Measurements from ENCODE around the gene OXNAD1. TPM values are rescaled to one million over a fixed set of nuclear protein-coding genes. Genes with fewer than 3 reads are reported as not detected.

The OXNAD1 gene
- total RNA-seq, 1 donor from 2014 or later = 76.6 TPM

DNA sequence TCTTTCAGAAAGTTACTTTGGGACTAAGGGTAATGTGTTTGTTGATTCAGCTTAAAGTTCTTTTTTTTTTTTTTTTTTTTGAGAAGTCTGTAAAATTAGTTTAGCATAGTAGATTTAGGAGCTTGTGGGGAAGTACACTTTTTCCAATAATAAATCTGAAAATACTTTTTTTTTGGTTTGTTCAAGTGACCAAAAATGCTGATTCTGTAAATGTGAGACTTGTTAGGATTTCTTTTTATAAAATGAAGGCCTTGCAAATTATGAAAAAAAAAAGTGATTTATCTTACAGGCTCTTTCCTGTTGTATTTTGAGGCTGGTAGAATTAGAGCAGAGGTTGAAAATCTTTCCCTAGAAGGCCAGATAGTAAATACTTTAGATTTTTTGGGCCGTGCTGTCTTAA lies 7.6 kb downstream of the OXNAD1 start:
- intact Hi-C loops (cut with micrococcal nuclease) = no loop called here

DNA sequence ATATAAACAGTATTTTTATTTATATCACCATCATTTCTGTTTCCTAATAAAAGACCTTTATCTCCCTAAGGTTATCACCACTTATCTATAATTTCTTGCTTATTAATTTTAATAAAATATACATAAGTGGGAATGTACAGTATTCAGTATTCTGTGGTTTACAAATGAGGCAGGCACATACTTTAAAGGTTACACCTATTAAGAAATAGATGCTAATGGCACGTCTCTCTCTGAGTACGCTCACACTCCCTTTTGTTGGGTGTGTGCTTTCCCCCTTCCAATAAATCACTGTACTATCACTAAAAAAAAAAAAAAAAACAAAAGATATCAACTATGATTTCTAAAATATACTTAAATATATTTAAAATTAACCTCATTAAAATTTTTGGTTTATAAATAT lies 8.9 kb downstream of the OXNAD1 start:
- intact Hi-C loops (cut with micrococcal nuclease) = no loop called here

DNA sequence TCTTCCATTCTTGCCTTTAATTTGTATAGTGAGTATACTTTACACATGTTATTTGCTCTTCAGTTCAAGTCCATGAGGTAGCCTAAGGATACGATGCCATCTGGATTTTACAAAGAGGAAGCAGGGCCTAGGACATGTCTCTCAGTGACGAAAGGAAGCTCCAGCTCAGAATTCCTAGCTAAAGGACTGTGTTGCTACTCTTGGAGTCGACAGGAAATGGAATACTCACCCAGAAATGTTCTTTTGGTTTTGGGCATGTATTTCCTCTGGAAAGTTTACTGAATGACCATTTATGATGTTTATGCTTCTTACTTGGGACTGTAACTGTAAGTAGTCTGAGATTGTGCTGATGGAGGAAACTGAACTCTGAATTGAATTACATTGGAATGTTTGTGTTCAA lies 12.5 kb downstream of the OXNAD1 start:
- intact Hi-C loops (cut with micrococcal nuclease) = no loop called here

DNA sequence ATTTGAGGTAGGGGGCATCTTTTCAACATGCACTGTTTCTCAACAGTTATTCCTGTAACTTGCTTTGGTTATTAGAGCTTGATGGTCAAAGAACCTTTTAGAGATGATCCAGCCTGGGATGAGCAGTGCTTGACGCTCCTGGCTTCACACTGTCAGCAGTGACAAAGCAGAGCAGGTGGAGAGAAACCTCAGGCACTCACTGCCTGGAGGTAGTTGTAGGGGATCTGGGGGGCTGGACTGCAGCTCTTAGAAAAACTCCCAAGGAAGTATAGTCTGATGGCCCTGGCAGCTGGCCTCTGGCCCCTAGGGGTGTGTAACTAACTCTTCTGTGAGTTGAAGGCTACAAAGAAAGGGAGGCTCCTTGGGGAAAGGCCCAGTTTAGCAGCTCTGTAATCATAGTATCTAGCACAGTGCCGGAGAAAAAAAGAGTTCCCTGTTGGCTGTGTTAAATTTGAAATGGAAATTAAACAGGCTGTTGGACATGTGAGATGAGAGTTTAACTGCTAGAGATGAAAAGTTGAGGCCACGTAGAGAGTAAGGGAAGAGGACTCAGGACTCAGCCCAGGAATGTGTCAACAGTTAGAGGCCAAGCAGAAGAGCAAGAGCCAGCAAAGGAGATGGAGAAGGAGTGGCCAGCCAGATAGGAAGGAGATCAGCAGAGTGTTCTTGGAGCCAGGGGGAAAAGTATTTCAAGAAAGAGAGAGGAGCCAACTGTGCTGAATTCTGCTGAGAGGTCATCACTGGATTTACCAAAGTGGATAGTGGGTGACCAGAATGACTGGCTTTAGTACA lies 14.2 kb downstream of the OXNAD1 start:
- intact Hi-C loops (cut with micrococcal nuclease) = no loop called here

DNA sequence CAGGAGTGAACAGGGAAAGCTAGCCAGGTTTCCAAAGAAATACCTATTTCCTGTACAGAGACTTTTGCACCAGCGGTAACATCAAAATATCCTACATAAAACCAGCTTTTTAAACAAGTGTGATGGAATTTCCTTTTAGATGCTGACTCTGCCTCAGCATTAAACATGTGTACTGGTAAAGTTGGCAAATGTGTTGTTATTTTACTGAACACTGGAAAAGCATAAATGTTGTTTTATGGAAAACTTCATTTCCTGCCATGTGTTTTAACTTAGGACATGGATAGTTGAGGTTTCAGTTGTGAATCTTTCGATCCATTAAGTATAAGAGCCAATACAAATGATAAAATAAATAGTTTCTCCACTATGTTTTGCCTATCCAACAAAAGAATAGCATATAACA lies 15.7 kb downstream of the OXNAD1 start:
- intact Hi-C loops (cut with micrococcal nuclease) = no loop called here

DNA sequence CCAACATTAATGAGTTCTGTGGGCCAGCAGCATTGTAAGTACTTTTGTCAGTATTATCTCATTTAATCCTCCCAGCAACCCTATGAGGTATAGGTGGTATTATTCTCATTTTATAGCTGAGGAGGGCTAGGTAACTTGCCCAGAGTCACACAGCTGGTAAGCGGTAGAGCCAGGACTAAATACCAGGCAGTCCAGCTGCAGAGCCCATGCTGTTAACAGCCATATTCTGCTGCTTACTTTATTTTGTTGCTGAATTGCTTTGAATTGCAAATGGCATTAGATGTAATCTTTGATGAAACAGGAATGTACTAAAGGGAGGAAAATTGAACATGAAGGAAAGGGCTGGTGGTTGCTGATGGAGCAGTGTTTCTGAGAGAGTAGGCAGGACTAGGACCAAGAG lies 19.6 kb downstream of the OXNAD1 start:
- intact Hi-C loops (cut with micrococcal nuclease) = loop anchor here (5.0 kb wide), 2 partner anchors 868 to 948 kb away; no protein-coding TSS in a partner anchor

DNA sequence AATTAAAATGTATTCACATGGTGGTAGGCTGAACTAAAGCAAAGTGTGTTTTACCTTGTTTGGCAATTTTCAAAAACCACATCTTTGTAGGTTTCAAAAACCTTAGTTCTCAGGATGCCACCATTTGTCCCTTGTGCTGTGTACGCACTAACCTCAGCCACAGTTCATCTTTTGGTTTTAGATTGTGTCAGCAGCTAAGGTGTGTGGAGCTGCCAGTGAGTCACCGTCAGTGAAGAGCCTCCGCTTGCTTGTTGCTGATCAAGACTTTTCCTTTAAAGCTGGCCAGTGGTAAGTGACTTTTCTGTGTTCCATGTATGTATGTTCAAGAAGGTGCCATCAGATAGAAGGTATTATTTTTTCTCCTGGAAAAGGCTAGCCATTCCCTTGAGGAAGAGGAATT lies 21.1 kb downstream of the OXNAD1 start:
- intact Hi-C loops (cut with micrococcal nuclease) = loop anchor here (1.0 to 5.0 kb wide), 9 partner anchors 14 to 946 kb away; partner anchors contain the start of gene OXNAD1

DNA sequence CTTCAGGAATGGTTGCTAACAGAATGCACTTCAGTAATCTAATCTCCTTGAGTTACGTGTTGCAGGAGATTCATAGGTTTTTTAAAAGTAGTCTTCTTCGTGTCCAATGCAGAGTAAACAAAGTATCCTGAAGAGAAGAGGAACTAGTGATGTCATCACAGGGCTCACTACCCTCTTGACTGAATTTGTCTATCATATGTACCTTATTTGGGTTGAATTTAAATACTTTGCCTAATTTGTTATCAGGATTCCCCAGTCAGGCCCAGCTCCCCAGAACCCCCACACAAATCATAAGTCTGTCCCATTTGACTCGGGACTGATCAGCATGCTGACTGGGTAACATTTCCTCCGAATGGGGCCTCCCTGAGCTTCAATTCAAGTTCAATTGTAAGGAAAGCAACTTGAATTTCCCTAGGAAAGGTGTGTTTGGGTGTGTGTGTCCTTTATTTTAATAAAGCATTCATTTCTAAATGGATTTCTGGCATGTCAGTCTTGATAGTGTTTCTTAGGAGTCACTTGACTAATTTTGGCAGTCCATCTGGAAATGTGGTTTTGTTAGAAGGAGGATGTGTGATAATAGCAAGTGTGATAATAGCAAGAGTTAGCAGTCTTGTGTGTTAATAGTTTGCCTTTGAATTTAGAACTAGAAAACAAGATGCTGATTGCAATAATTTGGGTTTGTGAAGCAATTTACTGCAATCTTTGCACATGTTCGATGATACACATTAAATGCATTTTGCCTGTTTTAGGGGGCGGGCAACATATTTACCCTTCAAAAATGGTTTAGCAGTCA lies 21.9 kb downstream of the OXNAD1 start:
- intact Hi-C loops (cut with micrococcal nuclease) = loop anchor here (1.0 to 5.0 kb wide), 9 partner anchors 13 to 945 kb away; partner anchors contain the start of gene OXNAD1

DNA sequence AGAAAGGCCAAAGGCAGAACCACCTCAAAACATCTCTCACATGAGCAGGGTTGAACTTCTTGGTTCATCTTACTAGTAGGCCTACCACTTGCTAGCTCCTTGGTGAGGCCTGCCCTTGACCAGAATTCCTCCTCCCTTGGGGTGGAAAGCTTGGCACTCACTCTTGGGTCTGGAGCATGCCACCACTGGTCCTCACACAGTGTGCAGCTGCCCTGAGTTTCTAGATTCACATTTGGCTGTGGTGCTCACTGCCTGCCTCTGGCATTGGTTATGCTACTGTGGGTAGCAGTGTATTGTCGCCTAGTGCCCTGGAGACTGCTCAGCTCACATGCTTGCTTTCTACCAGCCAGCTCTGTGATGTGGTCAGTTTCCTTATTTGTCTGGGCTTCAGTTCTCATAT lies 23.7 kb downstream of the OXNAD1 start:
- intact Hi-C loops (cut with micrococcal nuclease) = loop anchor here (5.0 kb wide), 2 partner anchors 864 to 944 kb away; no protein-coding TSS in a partner anchor

DNA sequence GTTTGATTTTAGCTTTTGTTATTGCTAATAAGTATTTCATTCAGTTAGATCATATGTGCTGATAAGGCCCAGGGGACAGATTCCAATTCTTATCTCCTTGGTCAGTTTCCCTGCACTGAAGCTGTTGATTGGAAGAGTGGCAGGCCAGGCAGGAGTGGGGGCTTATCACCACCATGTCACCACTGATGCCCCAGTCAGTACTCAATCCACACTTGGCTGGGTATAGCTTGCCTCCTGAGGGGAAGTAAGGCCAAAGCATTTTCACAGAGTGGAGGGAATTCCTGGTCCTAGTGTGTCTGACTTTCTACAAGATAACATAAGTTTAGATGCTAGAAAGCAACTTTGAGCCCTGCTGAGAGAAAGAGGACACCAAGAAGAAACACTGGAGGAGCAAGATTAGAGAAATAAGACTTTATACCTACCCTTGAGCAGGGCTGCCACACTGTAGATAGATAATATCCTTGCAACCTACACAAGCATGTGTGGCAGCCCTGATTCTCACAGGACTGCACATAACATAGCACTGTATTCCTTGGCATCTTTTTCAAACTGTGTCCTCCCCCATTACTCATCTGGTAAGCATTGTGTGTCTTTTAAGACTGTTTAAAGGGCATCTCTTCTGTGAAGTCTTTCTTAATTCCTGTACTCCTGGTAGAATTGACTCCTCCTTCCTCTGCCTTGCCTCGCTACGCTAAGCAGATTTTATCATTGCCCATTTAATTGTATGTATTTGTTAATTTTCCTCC lies 24.3 kb downstream of the OXNAD1 start:
- intact Hi-C loops (cut with micrococcal nuclease) = loop anchor here (5.0 kb wide), 2 partner anchors 863 to 943 kb away; no protein-coding TSS in a partner anchor

DNA sequence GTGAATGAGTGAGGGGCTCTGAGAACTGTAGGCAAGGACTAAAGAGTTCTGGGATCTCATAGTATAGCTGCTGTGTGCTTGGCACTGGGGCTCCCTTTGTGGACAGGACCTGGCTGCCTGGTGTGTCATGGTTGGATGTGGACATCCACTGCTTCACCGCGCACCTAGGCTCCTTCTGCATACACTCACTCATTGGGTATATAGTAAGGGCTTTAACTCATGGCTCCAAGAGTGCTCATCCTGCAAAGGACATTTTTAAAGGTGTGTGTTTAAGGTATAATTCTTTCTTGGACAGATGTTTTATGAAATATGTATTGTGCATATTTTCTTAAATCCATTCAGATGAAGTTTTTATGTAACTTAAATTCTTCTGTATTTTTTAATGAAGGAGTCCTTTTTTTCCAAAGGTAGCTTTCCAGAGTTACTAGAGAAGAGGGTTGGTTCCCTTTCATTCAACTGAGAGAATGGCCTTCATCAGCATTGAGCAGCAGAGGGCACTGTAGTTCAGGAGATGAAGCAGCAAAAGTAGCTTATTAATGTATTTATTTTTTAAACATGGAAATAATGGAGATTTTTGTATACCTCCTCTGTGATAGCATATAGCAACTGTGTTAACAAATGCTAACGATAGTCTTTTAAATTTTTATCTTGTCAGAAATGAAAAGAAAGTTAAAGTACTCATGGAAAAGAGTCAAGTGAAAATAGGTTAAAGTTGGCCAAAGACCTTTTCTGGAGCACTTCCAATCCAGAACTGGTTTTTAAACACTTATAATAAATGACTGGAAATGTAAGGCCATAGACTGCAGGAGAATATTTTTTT lies 25.2 kb downstream of the OXNAD1 start:
- intact Hi-C loops (cut with micrococcal nuclease) = loop anchor here (1.0 to 2.0 kb wide), 11 partner anchors 19 to 595 kb away; partner anchors contain the start of gene OXNAD1

DNA sequence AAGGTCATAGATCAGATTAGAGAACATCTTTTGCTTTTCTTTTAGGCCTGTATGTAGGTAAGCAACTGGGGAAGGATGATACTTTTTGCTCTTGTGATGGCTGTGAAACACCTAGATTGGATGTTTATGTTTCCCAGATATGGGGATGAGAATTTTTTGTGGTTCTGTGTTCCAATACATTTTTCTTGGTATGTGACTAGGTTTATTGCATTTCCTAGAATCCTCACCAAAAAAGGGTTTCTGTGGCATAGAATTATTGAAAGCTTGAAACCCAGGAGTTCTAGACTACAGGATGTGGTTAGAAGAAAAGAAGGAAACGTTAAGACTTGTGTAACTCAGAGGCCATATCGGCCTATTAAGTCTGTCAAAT lies 25.8 kb downstream of the OXNAD1 start:
- intact Hi-C loops (cut with micrococcal nuclease) = loop anchor here (1.0 to 2.0 kb wide), 12 partner anchors 10 to 594 kb away; partner anchors contain the start of gene OXNAD1

DNA sequence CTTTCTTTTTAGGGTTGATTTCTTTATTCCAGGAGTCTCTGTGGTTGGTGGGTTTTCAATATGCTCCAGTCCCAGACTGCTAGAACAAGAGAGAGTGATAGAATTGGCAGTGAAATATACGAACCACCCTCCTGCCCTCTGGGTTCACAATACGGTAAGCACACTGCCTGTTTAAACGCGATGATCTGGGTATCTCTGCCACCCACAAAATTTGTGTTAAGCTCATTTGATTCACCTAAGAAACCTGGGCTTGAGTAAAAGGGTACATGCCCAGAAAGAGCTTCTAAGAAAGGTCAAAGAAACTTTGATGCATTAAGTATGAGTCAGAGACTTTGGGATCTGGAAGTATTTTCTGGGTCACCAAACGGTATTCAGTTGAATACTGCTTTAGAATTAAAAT lies 29.8 kb downstream of the OXNAD1 start:
- intact Hi-C loops (cut with micrococcal nuclease) = loop anchor here (1.0 kb wide), 1 partner anchor 10 kb away; no protein-coding TSS in a partner anchor

DNA sequence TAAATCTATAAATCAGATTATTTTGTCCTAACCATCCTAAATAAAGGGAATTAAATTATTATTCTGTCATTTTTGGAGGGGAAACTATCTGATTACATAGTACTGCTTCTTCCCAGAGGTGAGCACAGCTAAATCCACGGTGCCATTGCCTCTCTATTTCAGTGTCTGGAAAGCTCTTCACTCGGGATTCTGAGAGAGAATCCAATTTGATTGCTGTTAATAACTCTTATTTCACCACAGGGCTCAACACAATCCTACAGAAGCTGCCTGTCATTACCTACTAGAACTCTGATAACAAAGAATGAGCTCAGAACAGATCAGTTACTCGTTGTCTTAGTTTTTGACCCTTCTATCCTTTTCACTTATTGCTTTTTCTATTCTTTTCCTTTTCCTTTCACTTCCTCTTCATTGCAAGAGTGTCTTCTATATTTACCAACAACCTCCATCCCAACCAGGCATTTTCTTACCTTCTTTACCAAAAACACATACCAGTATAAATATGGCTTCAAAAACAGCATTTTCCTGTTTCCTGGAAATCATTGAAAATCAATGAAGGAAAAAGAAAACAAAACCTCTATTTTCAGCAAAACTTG lies 30.4 kb downstream of the OXNAD1 start:
- intact Hi-C loops (cut with micrococcal nuclease) = loop anchor here (1.0 kb wide), 1 partner anchor 10 kb away; no protein-coding TSS in a partner anchor

DNA sequence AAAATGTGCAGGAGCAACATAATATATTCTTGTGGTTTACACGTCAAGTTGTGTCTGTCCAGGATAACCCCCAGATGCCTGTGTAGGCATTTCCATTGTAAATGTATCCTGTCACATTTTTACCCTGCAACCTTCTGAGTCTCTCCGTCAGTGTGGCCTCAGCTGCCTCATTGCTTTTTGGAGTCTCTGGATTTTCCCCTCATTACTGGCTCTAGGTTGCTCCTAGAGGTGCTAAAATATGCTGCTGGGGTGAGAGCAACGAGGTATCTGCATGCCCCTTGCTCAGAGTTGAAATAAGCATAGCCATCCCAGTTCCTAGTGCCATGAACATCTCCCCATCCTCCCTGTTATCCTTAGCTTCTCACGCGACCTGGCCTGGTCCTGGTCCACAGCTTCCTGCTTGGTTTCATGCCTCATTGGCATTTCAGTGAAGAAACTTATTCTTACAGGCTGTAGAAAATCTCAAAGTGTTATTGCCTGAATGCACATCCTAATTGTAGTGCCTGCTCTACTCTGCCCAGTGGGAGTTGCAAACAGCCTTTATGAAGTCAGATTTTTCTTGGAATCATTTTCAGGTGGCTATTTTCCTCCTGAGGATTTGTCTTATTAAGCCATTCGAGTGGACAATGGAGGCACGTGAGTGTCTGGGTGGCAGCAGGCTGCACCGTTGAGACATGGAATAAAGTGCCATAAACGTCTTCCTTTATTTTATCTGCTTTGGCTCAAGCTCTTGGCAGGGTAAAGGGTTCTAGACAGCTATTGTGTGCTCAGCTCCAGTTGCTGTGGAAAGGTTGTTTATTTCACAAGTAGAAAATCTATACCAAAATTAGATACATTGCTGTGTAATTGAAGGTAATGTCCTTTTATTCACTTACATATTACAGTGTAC lies 33.2 kb downstream of the OXNAD1 start:
- intact Hi-C loops (cut with micrococcal nuclease) = no loop called here

DNA sequence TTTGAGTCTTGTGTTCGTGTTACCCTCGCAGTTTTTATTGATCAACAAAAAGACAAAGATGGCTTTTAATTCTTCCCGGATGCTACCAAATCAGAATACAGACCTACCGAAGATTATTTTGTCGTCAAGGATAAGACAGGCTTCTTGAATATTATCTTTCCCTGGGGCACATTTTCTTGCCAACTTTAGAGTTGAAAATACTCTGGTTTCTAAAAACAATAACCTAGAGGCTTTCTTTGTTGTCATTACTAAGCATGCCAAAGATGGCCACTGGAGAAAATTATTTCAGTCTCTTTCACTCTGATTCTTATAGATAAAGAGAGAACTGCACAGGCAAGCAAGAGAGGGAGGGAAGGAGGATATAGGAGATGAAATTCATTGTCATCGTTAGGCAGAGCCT lies 33.9 kb downstream of the OXNAD1 start:
- intact Hi-C loops (cut with micrococcal nuclease) = no loop called here

DNA sequence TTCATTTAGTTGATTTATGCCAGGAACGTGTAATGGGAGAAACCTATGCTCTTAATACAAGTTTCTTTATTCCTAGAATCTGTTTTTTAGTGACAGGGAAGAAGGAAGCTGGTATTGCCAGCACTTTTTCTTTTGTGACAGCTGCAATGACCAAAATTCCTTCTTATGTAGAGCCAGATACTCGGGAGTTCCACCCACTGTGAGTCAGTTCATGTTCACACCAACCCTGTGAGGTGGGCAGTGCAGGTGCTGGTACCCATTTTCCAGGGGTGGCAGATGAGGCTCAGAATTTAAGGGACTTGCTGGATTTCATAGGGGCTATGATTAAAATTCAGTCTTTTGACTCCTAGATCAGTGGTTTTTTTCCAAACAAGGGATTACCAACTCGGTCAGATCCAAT lies 34.7 kb downstream of the OXNAD1 start:
- intact Hi-C loops (cut with micrococcal nuclease) = loop anchor here (1.0 to 10.0 kb wide), 6 partner anchors 13 to 1475 kb away; partner anchors contain the start of genes RFTN1 and TBC1D5

DNA sequence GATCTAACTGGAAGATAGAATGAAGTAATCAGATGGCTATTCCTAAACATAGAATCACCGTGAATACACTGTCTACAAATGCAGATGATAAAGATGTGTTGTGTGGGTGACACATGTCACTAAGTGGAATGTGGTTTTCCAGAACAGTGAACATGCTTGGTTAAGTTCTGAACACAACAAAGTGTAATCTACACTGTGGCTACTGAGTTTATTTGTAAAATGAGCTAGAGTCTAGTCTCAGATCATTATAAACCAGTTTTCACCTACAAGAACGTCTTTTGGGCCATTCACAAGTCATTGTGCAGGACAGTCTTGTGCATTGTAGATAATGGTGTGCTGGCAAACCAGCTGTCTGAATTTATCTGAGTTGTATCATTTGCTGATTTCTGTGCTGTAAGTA lies 35.3 kb downstream of the OXNAD1 start:
- intact Hi-C loops (cut with micrococcal nuclease) = loop anchor here (1.0 to 10.0 kb wide), 6 partner anchors 14 to 1474 kb away; partner anchors contain the start of genes RFTN1 and TBC1D5

Measured in T-helper 1 cell treated with Interleukin-12 subunit alpha and Interleukin-12 subunit beta and Interleukin-4 antibody, amounts not matched to agents 30 ng/mL and 1 ng/mL, for 36 hours (primary cell).